H1 (cell line): ENCODE results near the gene DSE. TPM values are rescaled to one million over a fixed set of nuclear protein-coding genes. Genes with fewer than 3 reads are reported as not detected.

Source experiments
- CHD1 ChIP-seq: IDR thresholded peaks from 2 replicates; pipeline ENCODE4 v1.6.1; 2012; ENCODE audit warnings: low read depth, low read length, improper control_type of control experiment
- RBBP5 ChIP-seq: IDR thresholded peaks from 2 replicates; pipeline ENCODE4 v1.7.1; 2012; ENCODE audit warnings: low read depth, mild to moderate bottlenecking, inconsistent platforms, low read length, moderate library complexity, borderline replicate concordance
- SIRT6 ChIP-seq: IDR thresholded peaks from one replicate; pipeline ENCODE4 v1.7.1; 2012; ENCODE audit warnings: low read length, inconsistent platforms
- polyA plus RNA-seq, 7 experiments: library from polyadenylated mRNA; depleted of rRNA in 3 of 7; stranded (reverse) in 5 of 7; unstranded in 2 of 7; fragments of >200 nt in 5 of 7; fragments of 200-250 nt in 2 of 7; gene quantifications; 1 replicate in 5 of 7; 2 replicates in 1 of 7; 4 replicates in 1 of 7; pipeline versions ENCODE4 v1.2.1 to v1.2.3, GENCODE V29; 2011 to 2013; ENCODE audit warnings: missing spikeins in 2 of 7, mixed read lengths in 2 of 7
- total RNA-seq: library from RNA; stranded (reverse); fragmentation: NEBNext Ultra II Directional; extraction: Animal tissue kit (Norgen Biotek cat#: 25700); gene quantifications from 2 replicates; pipeline ENCODE4 v1.2.1, GENCODE V29; 2021

DSE gene
- total and polyA plus RNA-seq, 2 of the 8 experiments (the other 6 are each of a cell fraction or from before 2014, with no cell fraction given) = 32.5 to 94.4 TPM

DNA sequence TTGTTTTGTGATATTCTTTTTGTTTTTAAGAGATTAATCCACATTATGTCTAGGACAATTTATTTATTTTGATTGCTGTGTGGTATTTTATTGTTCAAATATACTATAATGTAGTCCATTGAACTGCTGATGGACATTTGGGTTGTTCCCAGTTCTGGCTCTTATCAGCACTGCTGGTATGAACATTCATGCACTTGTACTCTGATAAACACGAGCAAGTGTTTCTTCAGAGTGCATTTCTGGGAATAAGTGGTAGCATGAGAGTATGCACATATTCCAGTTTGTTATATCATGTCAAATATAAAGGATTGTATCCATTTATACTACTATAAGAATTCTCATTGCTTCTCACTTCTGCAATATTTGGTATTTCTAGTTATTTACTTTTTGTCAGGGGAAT lies 97.5 kb downstream of the DSE start (continued):
- no peak for TF ChIP-seq RBBP5
- no peak for TF ChIP-seq CHD1
- TF ChIP-seq SIRT6 = no peak
